Measurements from ENCODE around the gene OR6Y1.

GRCh38 chr1:158577561-158577960, 23.4 kb upstream of the OR6Y1 start:
- TF ChIP-seq, protein P1, sequence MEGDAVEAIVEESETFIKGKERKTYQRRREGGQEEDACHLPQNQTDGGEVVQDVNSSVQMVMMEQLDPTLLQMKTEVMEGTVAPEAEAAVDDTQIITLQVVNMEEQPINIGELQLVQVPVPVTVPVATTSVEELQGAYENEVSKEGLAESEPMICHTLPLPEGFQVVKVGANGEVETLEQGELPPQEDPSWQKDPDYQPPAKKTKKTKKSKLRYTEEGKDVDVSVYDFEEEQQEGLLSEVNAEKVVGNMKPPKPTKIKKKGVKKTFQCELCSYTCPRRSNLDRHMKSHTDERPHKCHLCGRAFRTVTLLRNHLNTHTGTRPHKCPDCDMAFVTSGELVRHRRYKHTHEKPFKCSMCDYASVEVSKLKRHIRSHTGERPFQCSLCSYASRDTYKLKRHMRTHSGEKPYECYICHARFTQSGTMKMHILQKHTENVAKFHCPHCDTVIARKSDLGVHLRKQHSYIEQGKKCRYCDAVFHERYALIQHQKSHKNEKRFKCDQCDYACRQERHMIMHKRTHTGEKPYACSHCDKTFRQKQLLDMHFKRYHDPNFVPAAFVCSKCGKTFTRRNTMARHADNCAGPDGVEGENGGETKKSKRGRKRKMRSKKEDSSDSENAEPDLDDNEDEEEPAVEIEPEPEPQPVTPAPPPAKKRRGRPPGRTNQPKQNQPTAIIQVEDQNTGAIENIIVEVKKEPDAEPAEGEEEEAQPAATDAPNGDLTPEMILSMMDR (IDR thresholded peaks at IDR 0.05 in 2 of 3, conservative IDR thresholded peaks at IDR 0.05 in 1 of 3; ENCODE audit: borderline replicate concordance in 1 of 3, insufficient read depth in 1 of 3, low read depth in 2 of 3, low read length in 2 of 3), result no peak
- TF ChIP-seq RAD21 (IDR thresholded peaks at IDR 0.05; ENCODE audit: low read depth) (no peak), ATF3 (IDR thresholded peaks at IDR 0.05) (no peak), TCF7L2 (IDR thresholded peaks at IDR 0.05; ENCODE audit: borderline replicate concordance, extremely low read depth, insufficient read depth, insufficient read length) (no peak), POLR2AphosphoS5 (IDR thresholded peaks at IDR 0.05; ENCODE audit: low read depth, low read length) (no peak), POLR2A (IDR thresholded peaks at IDR 0.05; ENCODE audit: borderline replicate concordance, extremely low read depth, insufficient read depth, insufficient read length) (no peak)
- TF ChIP-seq, protein P2, sequence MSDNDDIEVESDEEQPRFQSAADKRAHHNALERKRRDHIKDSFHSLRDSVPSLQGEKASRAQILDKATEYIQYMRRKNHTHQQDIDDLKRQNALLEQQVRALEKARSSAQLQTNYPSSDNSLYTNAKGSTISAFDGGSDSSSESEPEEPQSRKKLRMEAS (IDR thresholded peaks at IDR 0.05), result no peak
- TF ChIP-seq, protein P3, sequence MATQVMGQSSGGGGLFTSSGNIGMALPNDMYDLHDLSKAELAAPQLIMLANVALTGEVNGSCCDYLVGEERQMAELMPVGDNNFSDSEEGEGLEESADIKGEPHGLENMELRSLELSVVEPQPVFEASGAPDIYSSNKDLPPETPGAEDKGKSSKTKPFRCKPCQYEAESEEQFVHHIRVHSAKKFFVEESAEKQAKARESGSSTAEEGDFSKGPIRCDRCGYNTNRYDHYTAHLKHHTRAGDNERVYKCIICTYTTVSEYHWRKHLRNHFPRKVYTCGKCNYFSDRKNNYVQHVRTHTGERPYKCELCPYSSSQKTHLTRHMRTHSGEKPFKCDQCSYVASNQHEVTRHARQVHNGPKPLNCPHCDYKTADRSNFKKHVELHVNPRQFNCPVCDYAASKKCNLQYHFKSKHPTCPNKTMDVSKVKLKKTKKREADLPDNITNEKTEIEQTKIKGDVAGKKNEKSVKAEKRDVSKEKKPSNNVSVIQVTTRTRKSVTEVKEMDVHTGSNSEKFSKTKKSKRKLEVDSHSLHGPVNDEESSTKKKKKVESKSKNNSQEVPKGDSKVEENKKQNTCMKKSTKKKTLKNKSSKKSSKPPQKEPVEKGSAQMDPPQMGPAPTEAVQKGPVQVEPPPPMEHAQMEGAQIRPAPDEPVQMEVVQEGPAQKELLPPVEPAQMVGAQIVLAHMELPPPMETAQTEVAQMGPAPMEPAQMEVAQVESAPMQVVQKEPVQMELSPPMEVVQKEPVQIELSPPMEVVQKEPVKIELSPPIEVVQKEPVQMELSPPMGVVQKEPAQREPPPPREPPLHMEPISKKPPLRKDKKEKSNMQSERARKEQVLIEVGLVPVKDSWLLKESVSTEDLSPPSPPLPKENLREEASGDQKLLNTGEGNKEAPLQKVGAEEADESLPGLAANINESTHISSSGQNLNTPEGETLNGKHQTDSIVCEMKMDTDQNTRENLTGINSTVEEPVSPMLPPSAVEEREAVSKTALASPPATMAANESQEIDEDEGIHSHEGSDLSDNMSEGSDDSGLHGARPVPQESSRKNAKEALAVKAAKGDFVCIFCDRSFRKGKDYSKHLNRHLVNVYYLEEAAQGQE (IDR thresholded peaks at IDR 0.05; ENCODE audit: low read depth), result no peak

All from HCT116 (cell line).